Stimulated activated CD4-positive, alpha-beta T cell treated with anti-CD3 and anti-CD28 coated beads, Interleukin-2, amount 100 ng/mL, for 4 hours (primary cell): ENCODE measurements around the gene C1orf122.

Source experiments
- DNase-seq: peaks from one replicate; pipeline ENCODE4 v3.0.0-alpha.2; 2020; ENCODE audit warnings: low read depth

Gene C1orf122

DNA sequence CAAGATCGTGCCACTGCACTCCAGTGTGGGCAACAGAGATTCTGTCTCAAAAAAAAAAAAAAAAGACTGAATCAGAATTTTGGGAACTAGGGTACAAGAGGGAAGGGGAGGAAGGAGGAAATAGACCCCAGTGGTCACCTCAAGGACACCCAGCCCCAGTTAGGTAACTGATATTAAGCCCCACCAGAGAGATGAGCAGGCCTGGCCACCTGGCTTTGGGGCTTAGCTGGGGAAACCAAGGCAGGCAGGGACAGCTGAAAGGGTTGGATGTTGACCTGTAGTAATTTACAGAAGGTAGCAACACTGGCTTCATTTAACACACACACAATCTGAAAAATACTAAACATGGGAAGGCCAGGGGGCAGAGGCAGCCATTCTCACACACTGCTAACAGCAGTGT is 5.2 kb upstream of the C1orf122 start:
- no peak for DNase-seq

DNA sequence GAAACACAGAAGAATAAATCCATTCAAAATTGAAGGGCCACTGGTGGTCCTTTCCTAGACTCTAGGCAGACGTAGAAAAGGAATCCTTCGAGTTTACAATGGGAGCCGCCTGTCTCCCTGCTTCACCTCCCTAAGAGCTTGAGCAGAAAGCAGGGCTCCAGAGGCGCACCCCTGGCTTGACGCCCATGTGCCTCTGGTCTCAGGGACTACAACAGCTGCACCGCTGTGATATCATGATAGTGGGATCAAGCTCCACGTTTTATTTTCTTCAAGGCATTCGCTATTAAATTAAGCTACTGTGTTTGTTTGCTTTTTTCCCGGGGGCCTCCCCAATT is 403 bp upstream of the C1orf122 start:
- DNase-seq = no peak

DNA sequence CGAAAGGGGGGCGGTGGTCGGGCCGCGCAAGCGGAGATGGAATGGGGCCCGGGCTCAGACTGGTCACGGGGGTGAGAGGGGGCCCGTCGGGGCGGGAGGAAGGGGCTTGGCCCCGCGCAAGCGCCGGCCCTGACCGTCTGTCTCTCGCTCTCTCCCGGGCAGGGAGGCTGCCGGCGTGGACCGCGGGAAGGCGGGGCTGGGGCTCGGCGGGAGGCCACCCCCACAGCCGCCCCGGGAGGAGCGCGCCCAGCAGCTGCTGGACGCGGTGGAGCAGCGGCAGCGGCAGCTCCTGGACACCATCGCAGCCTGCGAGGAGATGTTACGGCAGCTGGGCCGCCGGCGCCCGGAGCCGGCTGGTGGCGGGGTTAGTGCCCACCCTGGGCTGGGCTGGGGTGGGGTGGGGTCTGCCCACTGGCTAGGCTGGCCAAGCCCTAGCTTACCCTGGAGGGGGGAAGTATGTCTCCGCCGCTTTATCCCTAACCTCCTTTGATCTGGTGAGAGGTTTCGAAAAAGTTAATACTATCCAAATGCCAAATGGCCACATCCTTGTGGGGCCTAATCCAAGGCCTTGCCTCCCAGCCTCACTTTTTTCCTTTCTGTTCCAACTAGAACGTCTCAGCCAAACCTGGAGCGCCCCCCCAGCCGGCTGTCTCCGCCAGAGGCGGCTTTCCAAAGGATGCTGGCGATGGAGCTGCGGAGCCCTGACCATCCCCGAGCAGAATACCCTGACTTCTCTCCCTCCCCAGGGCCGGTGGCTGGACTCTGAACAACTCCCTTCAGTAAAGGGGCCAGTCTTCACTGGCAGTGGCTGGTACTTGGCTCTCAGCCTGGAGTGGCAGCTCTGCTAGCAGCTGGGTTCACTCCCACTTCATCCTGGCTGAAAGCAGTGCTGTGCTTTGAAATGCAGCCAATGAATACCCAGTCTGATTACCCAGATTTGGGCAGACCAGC is 1.1 kb downstream of the C1orf122 start:
- DNase-seq = no peak

DNA sequence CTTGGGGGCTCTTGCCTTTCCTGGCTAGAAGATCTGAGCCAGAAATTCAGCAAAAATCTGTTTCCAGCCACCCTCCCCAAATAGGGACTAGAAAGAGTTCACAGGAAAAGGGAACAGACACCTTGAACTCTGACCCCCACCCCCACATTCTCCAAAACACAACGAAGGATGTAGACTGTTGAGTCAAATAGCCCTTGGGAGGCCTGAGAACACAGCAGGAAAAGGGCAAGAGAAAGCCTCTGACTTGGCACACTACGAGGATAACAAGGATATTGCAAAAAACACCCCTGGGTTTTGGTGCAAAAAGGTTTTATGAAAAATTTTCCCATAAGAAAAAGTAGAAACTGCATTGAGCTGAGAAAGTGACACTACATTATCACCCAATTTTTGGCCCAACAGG is 2.4 kb downstream of the C1orf122 start:
- no peak for DNase-seq

DNA sequence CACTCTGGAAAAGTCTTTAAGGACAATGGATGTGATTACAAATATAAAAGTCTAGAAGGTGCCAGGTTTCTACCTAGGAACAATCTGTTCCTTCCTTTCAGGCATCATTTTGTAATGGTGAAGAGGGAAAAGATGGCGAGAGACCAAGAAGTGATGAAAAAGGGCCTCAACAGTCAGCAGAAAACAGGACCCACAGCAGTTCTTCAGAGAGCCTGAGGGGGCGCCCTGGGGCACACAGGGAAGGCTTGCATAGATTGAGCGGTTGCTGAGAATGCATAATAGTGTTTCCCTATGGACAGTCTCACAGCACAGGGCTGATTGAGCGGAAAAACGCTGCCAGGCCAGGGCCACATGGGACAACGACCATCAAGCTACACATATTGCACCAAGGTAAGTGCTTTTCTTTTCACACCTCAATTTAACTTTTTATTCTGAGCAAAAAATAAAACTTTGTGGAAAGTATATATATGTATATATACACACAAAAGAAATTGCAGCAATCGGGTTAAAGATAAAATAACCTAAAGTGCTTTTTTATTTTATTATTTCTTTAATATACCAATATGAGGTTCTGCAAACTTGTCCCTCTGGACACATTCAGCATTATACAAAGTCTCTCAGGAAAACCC is 3.6 kb downstream of the C1orf122 start:
- no peak for DNase-seq

DNA sequence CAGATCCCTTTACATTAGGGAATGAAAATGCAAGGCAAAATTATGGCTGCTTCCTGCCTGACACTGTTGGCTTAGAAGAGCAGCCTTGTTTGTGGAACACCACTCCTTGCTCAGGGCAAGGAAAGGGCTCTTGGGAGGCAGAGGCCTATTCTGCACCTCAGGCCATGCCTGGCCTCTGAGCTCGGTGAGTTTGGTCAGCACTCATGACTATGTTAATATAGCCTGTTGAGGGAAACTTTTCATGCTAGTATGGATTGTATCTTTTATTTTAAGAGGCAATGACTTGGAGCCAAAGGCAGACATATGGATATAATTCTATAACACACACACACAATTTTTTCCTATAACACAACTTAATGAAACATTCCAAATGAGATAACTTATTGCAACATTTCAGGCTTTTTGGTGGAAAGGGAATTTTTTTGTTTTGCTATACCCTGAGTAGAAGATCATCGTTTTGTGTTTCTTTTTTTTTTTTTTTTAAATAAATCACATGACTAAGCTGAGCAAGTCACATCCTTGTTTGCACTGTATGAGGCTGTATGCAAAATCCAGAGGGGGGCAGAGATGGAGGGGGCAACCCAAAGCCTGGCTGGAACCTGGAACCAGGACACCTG is 6.0 kb downstream of the C1orf122 start:
- DNase-seq = no peak

DNA sequence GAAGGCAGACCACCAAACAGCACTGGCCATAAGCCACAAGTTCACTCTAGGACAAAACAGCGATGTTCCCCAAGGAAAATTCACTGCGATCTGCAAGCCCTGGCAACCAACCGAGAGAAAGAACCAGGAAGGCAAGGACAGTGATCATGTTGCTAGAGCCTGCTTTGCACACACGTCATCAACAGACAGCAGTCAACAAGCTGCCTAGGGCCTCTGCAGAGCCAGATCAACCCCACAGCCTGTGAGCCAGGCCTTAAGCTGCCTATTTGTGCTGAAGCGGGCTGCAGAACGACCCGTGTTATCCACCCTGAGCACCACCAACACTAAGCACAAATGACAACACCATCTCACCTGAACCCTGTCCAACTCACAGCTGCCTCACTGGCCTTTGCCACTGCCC is 6.7 kb downstream of the C1orf122 start:
- DNase-seq = no peak

DNA sequence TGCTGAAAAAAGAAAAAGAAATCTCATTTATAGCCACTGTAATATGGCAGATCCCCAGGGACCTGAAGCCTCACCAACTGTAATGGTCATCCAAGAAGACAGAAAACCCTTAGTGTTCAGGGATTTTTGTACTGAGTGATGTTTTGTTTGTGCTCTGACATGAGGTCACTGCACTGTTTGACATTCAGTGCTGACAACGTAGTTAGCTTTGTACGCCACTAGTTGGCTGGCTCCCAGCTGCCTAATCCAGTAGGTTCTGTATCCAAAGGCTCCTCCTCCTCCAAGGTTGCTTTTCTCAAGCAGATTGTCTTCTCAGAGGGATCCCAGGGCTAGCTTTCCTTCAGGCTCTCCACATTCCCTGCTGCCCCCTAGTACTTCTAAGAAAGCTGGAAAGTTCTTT is 9.9 kb downstream of the C1orf122 start:
- no peak for DNase-seq

DNA sequence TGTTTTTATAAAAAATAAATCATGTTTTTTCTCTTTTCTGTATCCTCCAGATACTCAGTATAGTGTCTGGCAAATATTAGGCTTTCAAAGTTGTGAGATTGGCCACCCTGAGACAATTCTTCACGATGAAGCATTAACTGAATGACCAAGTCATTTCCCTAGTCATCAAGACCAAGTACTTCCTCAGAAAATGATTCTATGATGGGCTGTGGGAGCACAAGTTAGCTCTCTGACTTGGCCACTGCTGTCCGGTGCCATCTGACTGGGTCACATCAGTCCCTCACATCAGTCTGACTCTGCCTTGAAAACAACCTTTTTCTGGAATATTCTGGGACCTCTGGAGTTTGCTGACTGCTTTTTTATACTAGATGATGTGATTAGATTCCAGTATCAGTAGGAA is 13.9 kb downstream of the C1orf122 start:
- DNase-seq = no peak

DNA sequence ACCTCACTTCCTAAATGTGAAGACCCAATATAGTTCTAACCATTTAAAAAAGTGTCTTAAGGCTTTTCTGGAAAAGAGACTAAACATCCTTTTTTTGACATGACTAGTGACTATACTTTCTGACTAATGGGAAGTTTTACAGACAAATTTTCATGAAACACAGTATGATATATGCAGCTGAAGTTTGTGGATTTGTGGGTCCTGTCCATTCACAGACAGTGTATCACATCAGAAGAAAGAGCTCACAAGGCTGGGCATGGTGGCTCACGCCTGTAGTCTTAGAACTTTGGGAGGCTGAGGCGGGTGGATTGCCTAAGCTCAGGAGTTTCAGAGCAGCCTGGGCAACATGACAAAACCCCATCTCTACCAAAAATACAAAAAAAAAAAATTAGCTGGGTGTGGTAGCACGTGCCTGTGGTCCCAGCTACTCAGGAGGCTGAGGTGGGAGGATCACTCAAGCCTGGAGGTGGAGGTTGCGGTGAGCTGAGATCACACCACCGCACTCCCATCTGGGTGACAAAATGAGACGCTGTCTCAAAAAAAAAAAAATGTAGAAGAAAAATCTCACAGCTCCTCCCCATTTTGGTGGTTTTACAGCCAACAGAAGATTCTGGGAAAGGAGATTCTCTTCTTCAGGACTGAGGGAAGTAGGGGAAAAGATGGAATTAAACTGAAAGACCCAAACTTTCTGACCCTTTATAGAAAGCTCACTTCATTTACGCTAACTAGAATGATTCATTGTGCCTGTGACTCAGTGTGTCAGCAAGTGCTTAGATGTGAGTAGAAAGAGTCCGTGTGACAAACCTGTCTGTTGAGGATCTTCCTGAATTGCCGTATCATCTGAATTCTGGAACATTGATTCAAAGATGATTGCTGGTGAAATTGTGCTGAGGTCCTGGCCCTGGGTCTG is 15.6 kb downstream of the C1orf122 start:
- no peak for DNase-seq

DNA sequence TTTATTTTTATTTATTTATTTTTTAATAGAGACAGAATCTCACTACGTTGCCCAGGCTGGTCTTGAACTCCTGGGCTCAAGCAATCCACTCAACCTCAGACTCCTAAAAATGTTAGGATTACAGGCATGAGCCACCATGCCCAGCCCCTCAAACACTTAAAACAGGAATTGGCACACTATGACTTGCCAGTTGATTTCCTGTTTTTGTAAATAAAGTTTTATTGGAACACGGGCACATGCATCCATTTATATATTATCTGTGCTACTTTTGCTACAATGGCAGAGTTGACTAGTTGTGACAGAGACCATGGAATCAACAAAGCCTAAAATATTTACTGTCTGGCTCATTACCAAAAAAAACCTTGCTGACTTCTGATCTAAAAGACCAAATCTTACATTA is 16.4 kb downstream of the C1orf122 start:
- DNase-seq = no peak

DNA sequence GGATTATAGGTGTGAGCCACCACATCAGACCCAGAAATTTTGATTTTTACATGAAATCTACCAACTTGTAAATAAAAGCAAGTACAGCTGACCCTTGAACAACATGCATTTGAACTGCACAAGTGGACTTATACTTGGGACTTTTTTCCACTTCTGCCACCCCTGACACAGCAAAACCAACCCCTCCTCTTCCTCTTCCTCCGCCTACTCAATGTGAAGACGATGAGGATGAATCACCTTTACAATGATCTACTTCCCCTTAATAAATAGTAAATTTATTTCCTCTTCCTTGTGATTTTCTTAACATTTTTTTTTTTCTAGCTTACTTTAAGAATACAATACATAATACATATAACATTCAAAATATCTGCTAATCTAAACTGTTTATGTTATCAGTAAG is 17.9 kb downstream of the C1orf122 start:
- no peak for DNase-seq

DNA sequence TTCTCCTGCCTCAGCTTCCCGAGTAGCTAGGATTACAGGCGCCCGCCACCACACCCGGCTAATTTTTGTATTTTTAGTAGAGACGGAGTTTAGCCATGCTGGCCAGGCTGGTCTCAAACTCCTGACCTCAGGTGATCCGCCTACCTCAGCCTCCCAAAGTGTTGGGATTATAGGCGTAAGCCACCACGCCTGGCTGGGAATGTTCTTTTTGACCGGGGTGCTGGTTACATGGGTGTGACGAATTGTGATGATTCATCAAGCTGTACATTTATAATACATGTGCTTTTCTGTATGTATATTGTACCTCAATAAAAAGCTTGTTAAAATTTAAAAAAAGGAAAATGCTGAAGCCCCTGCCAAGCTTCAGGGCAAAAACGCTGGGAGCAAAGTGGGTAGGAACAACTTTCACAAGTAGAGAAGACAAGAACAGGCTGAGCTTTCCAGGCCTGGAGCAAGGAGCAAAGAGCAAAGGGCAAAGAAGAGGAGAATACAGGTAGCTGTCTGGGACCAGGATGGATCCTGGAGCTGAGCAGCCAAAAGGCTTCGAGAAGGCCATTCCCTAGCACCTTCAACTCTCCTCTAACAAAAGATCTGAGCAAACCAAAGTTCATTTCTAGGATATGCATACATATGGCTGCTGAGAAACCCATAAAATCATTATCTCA is 21.0 kb downstream of the C1orf122 start:
- no peak for DNase-seq

DNA sequence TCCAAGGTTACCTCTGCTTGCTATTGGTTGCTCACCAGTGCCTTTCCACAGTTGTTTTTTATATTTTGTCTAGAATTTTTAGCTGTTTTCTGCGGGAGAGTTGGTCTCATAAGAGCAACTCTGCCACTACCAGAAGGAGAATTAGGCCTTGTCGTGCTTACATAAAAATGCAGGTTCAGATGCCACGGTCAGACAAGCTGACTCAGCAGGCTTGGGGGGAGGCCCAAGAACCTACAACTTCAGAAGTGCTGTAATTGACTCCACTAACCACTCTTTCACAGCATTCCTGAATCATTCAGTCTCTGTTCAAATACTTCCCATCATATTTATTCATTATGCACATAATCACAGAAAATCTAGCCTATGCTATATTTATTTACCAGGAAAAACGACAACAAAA is 23.5 kb downstream of the C1orf122 start:
- no peak for DNase-seq

DNA sequence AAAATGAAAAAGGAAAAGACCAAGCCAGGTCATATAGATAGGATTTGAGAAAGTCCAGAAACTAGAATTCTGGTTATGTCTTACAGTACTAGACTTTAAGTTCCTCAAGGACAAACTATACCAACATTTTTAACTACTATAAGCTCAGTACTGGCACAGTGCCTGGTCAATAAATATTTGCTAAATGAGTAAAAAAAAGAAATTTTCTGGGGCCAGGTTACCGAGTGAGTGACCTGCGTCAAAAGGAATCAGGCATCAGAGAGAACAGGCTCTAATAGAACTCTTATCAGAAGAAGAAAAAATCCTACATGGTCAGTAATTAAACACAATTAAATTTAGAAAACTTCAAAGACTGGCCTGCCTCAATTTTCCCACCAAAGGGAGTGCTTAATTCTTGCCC is 24.2 kb downstream of the C1orf122 start:
- DNase-seq = no peak

DNA sequence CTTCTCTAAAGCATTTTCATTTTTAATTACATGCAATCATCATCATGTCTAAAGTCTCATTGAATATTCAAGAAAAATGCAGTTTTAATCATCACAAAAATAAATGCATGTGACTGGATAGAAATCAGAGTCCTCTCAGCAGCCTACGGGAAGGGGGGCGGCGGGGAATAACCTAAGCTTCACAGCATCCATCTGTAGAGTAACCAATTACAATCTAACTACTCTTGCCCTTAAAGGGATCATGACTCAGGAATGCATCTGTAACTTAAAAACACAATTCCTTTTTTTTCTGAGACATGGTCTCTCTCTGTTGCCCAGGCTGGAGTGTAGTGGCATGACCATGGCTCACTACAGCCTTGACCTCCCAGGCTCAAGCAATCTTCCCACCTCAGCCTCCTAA is 29.2 kb downstream of the C1orf122 start:
- no peak for DNase-seq

DNA sequence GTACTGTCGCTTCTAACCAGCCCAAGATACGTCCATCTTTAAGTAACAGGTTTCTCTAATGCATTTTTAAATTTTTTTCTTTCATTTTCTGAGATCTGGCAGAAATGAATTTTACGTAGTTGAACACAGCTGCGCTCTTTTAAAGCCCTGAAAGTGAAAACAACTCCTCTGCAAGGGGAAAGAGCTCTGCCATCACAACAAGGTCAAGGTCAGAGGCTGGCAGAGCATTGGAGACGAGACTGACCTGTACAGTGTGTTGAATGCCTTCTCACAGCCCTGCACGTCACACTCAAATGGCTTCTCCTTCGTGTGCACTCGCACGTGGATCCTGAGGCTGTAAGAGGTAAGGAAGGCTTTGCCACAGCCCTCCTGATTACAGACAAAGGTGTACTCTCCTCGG is 32.1 kb downstream of the C1orf122 start:
- DNase-seq = no peak

DNA sequence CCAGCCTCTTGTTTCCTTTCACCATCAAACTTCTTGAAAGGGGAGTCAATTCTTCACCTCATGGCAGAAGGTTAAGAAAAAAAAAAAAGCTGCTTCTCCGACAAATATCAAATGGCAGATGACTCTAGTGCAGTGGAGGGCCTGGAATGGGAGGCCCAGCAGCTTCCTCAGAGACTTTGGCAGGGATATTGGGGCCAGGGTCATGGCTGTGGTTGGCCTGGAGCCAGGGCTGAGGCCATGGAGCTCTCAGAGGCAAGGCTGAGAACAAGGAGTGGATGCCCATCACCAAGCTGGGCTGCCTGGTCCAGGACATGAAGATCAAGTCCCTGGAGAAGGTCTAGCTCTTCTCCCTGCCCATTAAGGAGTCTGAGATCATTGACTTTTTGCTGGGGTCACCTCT is 33.1 kb downstream of the C1orf122 start:
- DNase-seq = no peak

DNA sequence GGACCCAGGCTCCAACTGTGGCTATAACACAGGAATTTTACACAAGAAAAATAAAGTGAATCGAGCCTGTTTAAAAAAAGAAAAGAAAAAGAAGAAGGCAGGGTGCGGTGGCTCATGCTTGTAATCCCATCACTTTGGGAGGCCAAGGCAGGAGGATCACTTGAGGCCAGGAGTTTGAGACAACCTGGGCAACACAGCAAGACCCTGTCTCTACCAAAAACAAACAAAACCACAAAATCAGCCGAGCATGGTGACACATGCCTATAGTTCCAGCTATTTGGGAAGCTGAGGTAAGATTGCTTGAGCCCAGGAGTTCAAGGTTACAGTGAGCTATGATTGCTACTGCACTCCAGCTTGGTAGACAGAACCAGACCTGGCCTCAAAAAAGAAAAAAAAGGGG is 34.1 kb downstream of the C1orf122 start:
- no peak for DNase-seq

DNA sequence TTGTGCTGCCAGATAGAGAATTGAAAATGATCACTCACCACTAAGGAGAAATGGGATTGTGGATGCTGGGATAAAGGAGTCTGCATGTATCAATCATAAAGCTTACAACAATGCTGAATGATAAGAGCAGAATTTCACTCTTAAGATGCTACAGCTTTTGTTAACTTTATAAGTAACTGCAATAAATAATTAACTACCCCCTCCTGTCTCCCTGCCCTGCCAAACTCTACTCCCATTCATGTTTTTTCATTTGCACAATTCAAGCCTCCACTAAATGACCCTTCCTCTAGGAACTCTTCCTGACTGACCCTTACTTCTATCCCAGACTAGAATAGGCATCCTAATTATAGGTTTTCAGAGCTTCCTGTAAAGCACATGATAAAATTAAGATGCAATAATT is 36.9 kb downstream of the C1orf122 start:
- no peak for DNase-seq

DNA sequence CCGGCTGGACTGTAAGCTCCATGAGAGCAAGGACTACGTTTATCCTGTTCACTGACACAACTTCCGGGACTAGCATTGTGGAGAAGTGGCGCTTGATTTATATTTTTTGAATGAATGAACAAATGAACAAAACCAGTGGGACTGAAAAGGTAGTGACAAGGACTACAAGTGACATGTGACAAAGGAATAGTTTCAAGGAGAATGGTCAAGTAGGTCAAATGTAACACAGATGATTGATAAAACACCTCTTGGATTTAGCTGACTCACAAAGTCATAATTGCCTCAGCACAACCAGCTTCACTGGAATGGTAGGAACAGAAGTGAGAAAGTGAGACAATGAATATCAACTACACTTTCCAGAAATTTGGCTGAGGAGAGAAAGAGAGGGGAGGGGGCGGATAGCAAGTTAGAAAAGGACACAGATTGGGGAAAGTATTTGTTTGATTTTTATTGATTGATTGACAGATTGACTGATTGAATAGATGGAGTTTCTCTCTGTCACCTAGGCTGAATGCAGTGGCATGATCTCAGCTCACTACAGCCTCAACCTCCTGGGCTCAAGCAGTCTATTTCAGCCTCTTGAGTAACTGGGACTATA is 37.6 kb downstream of the C1orf122 start:
- DNase-seq = no peak
